GM12878 (cell line): ENCODE data around the gene REXO1. TPM values are rescaled to one million over a fixed set of nuclear protein-coding genes. Genes with fewer than 3 reads are reported as not detected.

ENCODE experiments used
- BCL11A ChIP-seq: IDR thresholded peaks from 2 replicates; pipeline ENCODE4 v1.6.1; 2011; ENCODE audit warnings: low read depth, low read length
- BRCA1 ChIP-seq: IDR thresholded peaks from 2 replicates; pipeline ENCODE4 v1.6.1; 2011; ENCODE audit warnings: low read depth, low read length, improper control_type of control experiment
- CBX5 ChIP-seq: sonication (generic); IDR thresholded peaks from 2 replicates; pipeline ENCODE4 v1.6.1; 2016; ENCODE audit warnings: low read depth, moderate library complexity, mild to moderate bottlenecking, inconsistent platforms
- CHD1 ChIP-seq: IDR thresholded peaks from 2 replicates; pipeline ENCODE4 v1.6.1; 2012; ENCODE audit warnings: low read depth, low read length, improper control_type of control experiment
- HCFC1 ChIP-seq: fragments of 150-350 bp; IDR thresholded peaks from 2 replicates; pipeline ENCODE4 v1.6.1; 2014; ENCODE audit warnings: low read length
- IRF4 ChIP-seq: IDR thresholded peaks from 2 replicates; pipeline ENCODE4 v1.6.1; 2011; ENCODE audit warnings: low read depth, low read length
- LARP7 ChIP-seq: fragments of 450-650 bp; IDR thresholded peaks from 2 replicates; pipeline ENCODE4 v1.6.1; 2017; ENCODE audit warnings: mild to moderate bottlenecking
- RAD21 ChIP-seq: IDR thresholded peaks from 2 replicates; pipeline ENCODE4 v1.6.1; 2011; ENCODE audit warnings: mild to moderate bottlenecking, low read depth, low read length, moderate library complexity; ENCODE audit not compliant: insufficient read depth
- RCOR1 ChIP-seq: conservative IDR thresholded peaks from 2 replicates; pipeline ENCODE4 v1.6.1; 2012; ENCODE audit warnings: low read depth, low read length, improper control_type of control experiment
- RELA ChIP-seq: fragments of 450-650 bp; IDR thresholded peaks from 2 replicates; pipeline ENCODE4 v1.8.0; 2014; ENCODE audit warnings: borderline replicate concordance; ENCODE audit not compliant: partially characterized antibody
- RUNX3 ChIP-seq: IDR thresholded peaks from 2 replicates; pipeline ENCODE4 v1.6.1; 2012; ENCODE audit warnings: low read length, inconsistent platforms
- STAT3 ChIP-seq: IDR thresholded peaks from 2 replicates; pipeline ENCODE4 v1.6.1; 2011; ENCODE audit warnings: low read depth, low read length, improper control_type of control experiment
- ZBED1 ChIP-seq: IDR thresholded peaks from 2 replicates; pipeline ENCODE4 v1.6.1; 2016; ENCODE audit warnings: borderline replicate concordance
- polyA plus RNA-seq, 11 experiments: library from polyadenylated mRNA; depleted of rRNA in 4 of 11; unstranded in 6 of 11; stranded (reverse) in 5 of 11; fragments of >200 nt; fragmentation: Nextera tagmentation in 4 of 11; fragmentation: Illumina TruSeq in 1 of 11; extraction: Ambion mirVana in 4 of 11; extraction: Trizol in 1 of 11; gene quantifications; 1 replicate in 1 of 11; 2 replicates in 10 of 11; pipeline versions ENCODE4 v1.2.1 to v1.2.3, GENCODE V29; 2011 to 2016; ENCODE audit warnings: inconsistent platforms in 2 of 11, missing spikeins in 2 of 11, low read depth in 1 of 11
- total RNA-seq, 4 experiments: library from RNA; depleted of rRNA in 3 of 4; stranded (reverse); fragments of >200 nt in 3 of 4; fragmentation: Illumina TruSeq in 1 of 4; extraction: Trizol in 1 of 4; gene quantifications; 2 replicates each; pipeline versions ENCODE4 v1.2.1 to v1.2.3, GENCODE V29; 2013 to 2021
- TF ChIP-seq, protein P1 (sequence below): fragments of 450-650 bp; IDR thresholded peaks from 2 replicates; pipeline ENCODE4 v1.6.1; 2017; ENCODE audit warnings: mild to moderate bottlenecking, moderate library complexity
- TF ChIP-seq, protein P2 (sequence below): fragments of 450-650 bp; IDR thresholded peaks from 2 replicates; pipeline ENCODE4 v1.6.1; 2017; ENCODE audit warnings: low read depth, mild to moderate bottlenecking, moderate library complexity
- TF ChIP-seq, protein P3 (sequence below): fragments of 450-650 bp; IDR thresholded peaks from 2 replicates; pipeline ENCODE4 v1.6.1; 2017; ENCODE audit warnings: borderline replicate concordance
- TF ChIP-seq, protein P4 (sequence below): fragments of 150-350 bp; IDR thresholded peaks from 2 replicates; pipeline ENCODE4 v1.6.1; 2016; ENCODE audit warnings: low read depth, low read length

The REXO1 gene
- total and polyA plus RNA-seq, 10 of the 15 experiments (the other 5 are each of a cell fraction or from before 2014, with no cell fraction given): 0.03 to 45.2 (median 8.4) TPM

DNA sequence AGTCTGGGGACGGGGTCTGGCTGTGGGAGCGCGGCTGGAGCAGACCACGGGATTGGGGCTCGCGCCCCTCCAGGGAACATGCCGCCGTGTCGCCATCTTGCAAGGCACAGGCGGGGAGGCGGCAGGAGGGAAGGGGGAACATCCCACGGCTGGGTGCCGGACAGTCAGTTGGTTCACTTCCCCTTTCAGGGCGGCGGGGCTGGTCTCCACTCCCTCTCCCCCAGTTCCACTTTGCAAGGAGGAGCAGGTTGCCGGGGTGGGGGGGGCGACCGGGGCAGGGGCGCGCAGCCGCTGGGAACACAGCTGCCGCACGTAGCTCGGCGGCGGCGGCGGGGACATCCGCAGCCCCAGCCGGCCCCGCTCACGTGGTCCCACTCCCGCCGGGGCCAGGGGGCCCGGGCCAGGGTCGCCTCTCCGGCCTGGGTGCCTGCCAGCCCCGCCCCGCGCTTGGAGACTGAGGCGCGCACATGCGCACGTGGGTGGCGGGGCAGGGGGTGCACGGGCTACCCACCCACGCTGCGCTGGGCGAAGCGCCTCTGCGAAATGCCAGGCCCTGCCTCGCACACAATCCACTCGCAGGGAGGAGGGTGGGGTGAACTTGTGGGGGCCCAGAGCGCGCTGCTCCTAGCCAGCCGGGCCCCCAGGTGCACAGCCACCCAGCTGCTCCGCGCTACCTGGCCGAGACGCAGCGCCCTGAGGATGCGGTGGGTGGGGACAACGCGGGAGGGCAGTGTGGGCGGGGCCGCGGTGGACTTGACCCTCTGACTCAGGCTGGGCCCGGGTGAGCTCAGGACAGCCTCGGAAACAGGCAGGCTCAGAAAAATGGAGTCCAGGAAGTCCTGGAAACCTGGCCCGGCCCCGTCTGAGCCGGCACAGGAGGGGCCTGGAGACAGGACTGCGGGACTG is 8.7 kb upstream of the REXO1 start (continued):
- TF ChIP-seq, protein P1, sequence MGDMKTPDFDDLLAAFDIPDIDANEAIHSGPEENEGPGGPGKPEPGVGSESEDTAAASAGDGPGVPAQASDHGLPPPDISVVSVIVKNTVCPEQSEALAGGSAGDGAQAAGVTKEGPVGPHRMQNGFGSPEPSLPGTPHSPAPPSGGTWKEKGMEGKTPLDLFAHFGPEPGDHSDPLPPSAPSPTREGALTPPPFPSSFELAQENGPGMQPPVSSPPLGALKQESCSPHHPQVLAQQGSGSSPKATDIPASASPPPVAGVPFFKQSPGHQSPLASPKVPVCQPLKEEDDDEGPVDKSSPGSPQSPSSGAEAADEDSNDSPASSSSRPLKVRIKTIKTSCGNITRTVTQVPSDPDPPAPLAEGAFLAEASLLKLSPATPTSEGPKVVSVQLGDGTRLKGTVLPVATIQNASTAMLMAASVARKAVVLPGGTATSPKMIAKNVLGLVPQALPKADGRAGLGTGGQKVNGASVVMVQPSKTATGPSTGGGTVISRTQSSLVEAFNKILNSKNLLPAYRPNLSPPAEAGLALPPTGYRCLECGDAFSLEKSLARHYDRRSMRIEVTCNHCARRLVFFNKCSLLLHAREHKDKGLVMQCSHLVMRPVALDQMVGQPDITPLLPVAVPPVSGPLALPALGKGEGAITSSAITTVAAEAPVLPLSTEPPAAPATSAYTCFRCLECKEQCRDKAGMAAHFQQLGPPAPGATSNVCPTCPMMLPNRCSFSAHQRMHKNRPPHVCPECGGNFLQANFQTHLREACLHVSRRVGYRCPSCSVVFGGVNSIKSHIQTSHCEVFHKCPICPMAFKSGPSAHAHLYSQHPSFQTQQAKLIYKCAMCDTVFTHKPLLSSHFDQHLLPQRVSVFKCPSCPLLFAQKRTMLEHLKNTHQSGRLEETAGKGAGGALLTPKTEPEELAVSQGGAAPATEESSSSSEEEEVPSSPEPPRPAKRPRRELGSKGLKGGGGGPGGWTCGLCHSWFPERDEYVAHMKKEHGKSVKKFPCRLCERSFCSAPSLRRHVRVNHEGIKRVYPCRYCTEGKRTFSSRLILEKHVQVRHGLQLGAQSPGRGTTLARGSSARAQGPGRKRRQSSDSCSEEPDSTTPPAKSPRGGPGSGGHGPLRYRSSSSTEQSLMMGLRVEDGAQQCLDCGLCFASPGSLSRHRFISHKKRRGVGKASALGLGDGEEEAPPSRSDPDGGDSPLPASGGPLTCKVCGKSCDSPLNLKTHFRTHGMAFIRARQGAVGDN: peak; percentile 71; the same call in 1 of the 2 replicates
- TF ChIP-seq BCL11A: no peak
- TF ChIP-seq, protein P2, sequence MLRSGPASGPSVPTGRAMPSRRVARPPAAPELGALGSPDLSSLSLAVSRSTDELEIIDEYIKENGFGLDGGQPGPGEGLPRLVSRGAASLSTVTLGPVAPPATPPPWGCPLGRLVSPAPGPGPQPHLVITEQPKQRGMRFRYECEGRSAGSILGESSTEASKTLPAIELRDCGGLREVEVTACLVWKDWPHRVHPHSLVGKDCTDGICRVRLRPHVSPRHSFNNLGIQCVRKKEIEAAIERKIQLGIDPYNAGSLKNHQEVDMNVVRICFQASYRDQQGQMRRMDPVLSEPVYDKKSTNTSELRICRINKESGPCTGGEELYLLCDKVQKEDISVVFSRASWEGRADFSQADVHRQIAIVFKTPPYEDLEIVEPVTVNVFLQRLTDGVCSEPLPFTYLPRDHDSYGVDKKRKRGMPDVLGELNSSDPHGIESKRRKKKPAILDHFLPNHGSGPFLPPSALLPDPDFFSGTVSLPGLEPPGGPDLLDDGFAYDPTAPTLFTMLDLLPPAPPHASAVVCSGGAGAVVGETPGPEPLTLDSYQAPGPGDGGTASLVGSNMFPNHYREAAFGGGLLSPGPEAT: 0 out of 2 replicates have a peak, but pooled peaks have one; percentile 7
- TF ChIP-seq IRF4: no peak
- TF ChIP-seq, protein P3, sequence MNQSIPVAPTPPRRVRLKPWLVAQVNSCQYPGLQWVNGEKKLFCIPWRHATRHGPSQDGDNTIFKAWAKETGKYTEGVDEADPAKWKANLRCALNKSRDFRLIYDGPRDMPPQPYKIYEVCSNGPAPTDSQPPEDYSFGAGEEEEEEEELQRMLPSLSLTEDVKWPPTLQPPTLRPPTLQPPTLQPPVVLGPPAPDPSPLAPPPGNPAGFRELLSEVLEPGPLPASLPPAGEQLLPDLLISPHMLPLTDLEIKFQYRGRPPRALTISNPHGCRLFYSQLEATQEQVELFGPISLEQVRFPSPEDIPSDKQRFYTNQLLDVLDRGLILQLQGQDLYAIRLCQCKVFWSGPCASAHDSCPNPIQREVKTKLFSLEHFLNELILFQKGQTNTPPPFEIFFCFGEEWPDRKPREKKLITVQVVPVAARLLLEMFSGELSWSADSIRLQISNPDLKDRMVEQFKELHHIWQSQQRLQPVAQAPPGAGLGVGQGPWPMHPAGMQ: no peak
- TF ChIP-seq LARP7: peak; percentile 66
- no peak for TF ChIP-seq CBX5
- TF ChIP-seq RCOR1: no peak
- TF ChIP-seq RUNX3: no peak
- no peak for TF ChIP-seq HCFC1
- TF ChIP-seq RAD21: no peak
- TF ChIP-seq RELA: peak; percentile 52
- TF ChIP-seq, protein P4, sequence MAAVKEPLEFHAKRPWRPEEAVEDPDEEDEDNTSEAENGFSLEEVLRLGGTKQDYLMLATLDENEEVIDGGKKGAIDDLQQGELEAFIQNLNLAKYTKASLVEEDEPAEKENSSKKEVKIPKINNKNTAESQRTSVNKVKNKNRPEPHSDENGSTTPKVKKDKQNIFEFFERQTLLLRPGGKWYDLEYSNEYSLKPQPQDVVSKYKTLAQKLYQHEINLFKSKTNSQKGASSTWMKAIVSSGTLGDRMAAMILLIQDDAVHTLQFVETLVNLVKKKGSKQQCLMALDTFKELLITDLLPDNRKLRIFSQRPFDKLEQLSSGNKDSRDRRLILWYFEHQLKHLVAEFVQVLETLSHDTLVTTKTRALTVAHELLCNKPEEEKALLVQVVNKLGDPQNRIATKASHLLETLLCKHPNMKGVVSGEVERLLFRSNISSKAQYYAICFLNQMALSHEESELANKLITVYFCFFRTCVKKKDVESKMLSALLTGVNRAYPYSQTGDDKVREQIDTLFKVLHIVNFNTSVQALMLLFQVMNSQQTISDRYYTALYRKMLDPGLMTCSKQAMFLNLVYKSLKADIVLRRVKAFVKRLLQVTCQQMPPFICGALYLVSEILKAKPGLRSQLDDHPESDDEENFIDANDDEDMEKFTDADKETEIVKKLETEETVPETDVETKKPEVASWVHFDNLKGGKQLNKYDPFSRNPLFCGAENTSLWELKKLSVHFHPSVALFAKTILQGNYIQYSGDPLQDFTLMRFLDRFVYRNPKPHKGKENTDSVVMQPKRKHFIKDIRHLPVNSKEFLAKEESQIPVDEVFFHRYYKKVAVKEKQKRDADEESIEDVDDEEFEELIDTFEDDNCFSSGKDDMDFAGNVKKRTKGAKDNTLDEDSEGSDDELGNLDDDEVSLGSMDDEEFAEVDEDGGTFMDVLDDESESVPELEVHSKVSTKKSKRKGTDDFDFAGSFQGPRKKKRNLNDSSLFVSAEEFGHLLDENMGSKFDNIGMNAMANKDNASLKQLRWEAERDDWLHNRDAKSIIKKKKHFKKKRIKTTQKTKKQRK: no peak
- TF ChIP-seq BRCA1: no peak
- no peak for TF ChIP-seq STAT3
- no peak for TF ChIP-seq ZBED1
- TF ChIP-seq CHD1: no peak
